ENCODE measurements around the gene LYVE1. TPM values are rescaled to one million over a fixed set of nuclear protein-coding genes. Genes with fewer than 3 reads are reported as not detected.

Gene LYVE1
- total and polyA plus RNA-seq, 2 of the 13 experiments (the other 11 are each of a cell fraction or from before 2014, with no cell fraction given), result 1.2 to 1.4 TPM

DNA sequence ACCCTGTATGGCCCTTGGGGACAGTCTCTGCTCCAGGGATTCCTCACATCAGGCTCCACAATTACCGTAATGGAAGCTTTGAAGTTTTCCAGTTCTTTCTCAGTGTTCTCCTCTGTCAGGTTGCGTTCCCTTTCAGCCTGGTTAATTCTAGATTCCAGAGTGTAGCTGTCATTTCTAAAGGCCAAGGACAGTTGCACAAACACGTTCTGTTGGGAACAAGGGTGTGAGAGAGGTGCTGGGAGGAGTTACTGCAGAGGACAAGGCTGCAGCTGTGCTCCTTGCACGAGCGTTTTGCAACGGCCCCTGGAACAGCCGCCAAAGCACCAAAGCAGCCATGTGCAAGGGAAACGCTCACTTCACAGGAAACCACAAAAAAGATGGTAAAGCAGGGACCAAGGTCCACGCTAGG lies 35.9 kb upstream of the LYVE1 start (continued):
- TF ChIP-seq ELF1 (CRISPR knock-in tag; IDR thresholded peaks at IDR 0.05) (0 out of 2 replicates have a peak, but pooled peaks have one; percentile 33), BCL6 (CRISPR knock-in tag; IDR thresholded peaks at IDR 0.05) (peak; percentile 54), NR2F1 (CRISPR knock-in tag; IDR thresholded peaks at IDR 0.05) (no peak), LCORL (IDR thresholded peaks at IDR 0.05) (no peak), LCORL (CRISPR knock-in tag; IDR thresholded peaks at IDR 0.05) (no peak), FOSL1 (CRISPR knock-in tag; IDR thresholded peaks at IDR 0.05; ENCODE audit: borderline replicate concordance) (peak; percentile 52; the same call in 1 of the 2 replicates), CEBPB (IDR thresholded peaks at IDR 0.05; ENCODE audit: borderline replicate concordance, low read depth, low read length) (peak; percentile 77), NR2F6 (IDR thresholded peaks at IDR 0.05) (peak; percentile 50), NR2F6 (CRISPR knock-in tag; IDR thresholded peaks at IDR 0.05) (peak; percentile 81), KDM2A (CRISPR knock-in tag; IDR thresholded peaks at IDR 0.05; ENCODE audit: borderline replicate concordance, low read depth) (0 out of 2 replicates have a peak, but pooled peaks have one; percentile 34), SOX5 (CRISPR knock-in tag; IDR thresholded peaks at IDR 0.05; ENCODE audit: borderline replicate concordance) (peak; percentile 80), HMG20A (CRISPR knock-in tag; IDR thresholded peaks at IDR 0.05; ENCODE audit: borderline replicate concordance) (peak; percentile 40; the same call in 1 of the 2 replicates), ATRX (CRISPR knock-in tag; IDR thresholded peaks at IDR 0.05; ENCODE audit: borderline replicate concordance) (no peak), ZMYM3 (CRISPR knock-in tag; IDR thresholded peaks at IDR 0.05) (peak; percentile 45), ZNF792 (CRISPR knock-in tag; IDR thresholded peaks at IDR 0.05) (0 out of 2 replicates have a peak, but pooled peaks have one; percentile 33), ZNF598 (CRISPR knock-in tag; IDR thresholded peaks at IDR 0.05; ENCODE audit: borderline replicate concordance) (no peak), ZBTB4 (CRISPR knock-in tag; IDR thresholded peaks at IDR 0.05; ENCODE audit: borderline replicate concordance) (no peak), ZNF770 (CRISPR knock-in tag; IDR thresholded peaks at IDR 0.05) (no peak), ZNF552 (CRISPR knock-in tag; IDR thresholded peaks at IDR 0.05; ENCODE audit: borderline replicate concordance) (0 out of 2 replicates have a peak, but pooled peaks have one; percentile 40), MLX (CRISPR knock-in tag; IDR thresholded peaks at IDR 0.05) (0 out of 2 replicates have a peak, but pooled peaks have one; percentile 15), JUN (CRISPR knock-in tag; IDR thresholded peaks at IDR 0.05) (peak; percentile 90), MIER3 (CRISPR knock-in tag; IDR thresholded peaks at IDR 0.05; ENCODE audit: borderline replicate concordance) (0 out of 2 replicates have a peak, but pooled peaks have one; percentile 60), MAZ (IDR thresholded peaks at IDR 0.05; ENCODE audit: borderline replicate concordance, low read depth, low read length) (no peak), MAZ (CRISPR knock-in tag; IDR thresholded peaks at IDR 0.05; ENCODE audit: low read depth) (no peak), ZNF562 (CRISPR knock-in tag; IDR thresholded peaks at IDR 0.05; ENCODE audit: borderline replicate concordance) (no peak), ZFX (CRISPR knock-in tag; IDR thresholded peaks at IDR 0.05; ENCODE audit: low read depth) (peak; percentile 47; the same call in 1 of the 2 replicates)

Measured in HepG2 (cell line).